K562 (cell line): ENCODE measurements around the gene DOCK8. TPM values are rescaled to one million over a fixed set of nuclear protein-coding genes. Genes with fewer than 3 reads are reported as not detected.
A peak's percentile ranks its signal among the peaks of the same experiment; 100 is the strongest.

Experiments used
- DMBX1 ChIP-seq: fragments of 250-450 bp; sonication (Bioruptor Pico); IDR thresholded peaks from 2 replicates; pipeline ENCODE4 v1.8.0; 2022; ENCODE audit warnings: inconsistent platforms, mild to moderate bottlenecking, moderate library complexity, borderline replicate concordance
- ETV5 ChIP-seq: sonication (generic); formaldehyde crosslinking; IDR thresholded peaks from 2 replicates; pipeline ENCODE4 v1.4.0; 2020; ENCODE audit warnings: low read depth, mild to moderate bottlenecking, missing genetic modification reagents
- HMG20A ChIP-seq: fragments of 450-650 bp; formaldehyde crosslinking; conservative IDR thresholded peaks from 2 replicates; pipeline ENCODE4 v1.4.0; 2020; ENCODE audit warnings: mild to moderate bottlenecking, mixed read lengths
- MAFF ChIP-seq: IDR thresholded peaks from 2 replicates; pipeline ENCODE4 v1.6.1; 2012; ENCODE audit warnings: low read length, improper control_type of control experiment
- SAFB ChIP-seq: fragments of 200-400 bp; formaldehyde crosslinking; IDR thresholded peaks from 2 replicates; pipeline ENCODE4 v1.6.1; 2017; ENCODE audit warnings: low read depth, low read length, borderline replicate concordance
- ZNF184 ChIP-seq: sonication (generic); formaldehyde crosslinking; IDR thresholded peaks from 2 replicates; pipeline ENCODE4 v1.5.0; 2020; ENCODE audit warnings: missing genetic modification reagents
- ZNF224 ChIP-seq: sonication (generic); formaldehyde crosslinking; IDR thresholded peaks from 2 replicates; pipeline ENCODE4 v1.8.0; 2022; ENCODE audit warnings: mild to moderate bottlenecking, missing genetic modification reagents
- ZNF76 ChIP-seq: fragments of 250-450 bp; sonication (Bioruptor Pico); IDR thresholded peaks from 2 replicates; pipeline ENCODE4 v1.4.0; 2020; ENCODE audit warnings: mild to moderate bottlenecking, moderate library complexity, borderline replicate concordance
- polyA plus RNA-seq, 8 experiments: library from polyadenylated mRNA; depleted of rRNA in 4 of 8; stranded (reverse) in 5 of 8; unstranded in 3 of 8; fragments of >200 nt; fragmentation: Nextera tagmentation in 2 of 8; fragmentation: Illumina TruSeq in 1 of 8; extraction: Ambion mirVana in 2 of 8; extraction: Trizol in 1 of 8; gene quantifications; 2 replicates each; pipeline versions ENCODE4 v1.2.1 to v1.2.3, GENCODE V29; 2011 to 2014; ENCODE audit warnings: inconsistent platforms in 1 of 8, missing spikeins in 1 of 8
- total RNA-seq, 7 experiments: library from RNA; depleted of rRNA in 6 of 7; stranded (reverse); fragments of >200 nt in 6 of 7; fragmentation: Illumina TruSeq in 2 of 7; extraction: Trizol in 2 of 7; gene quantifications; 2 replicates each; pipeline versions ENCODE4 v1.2.1 to v1.2.3, GENCODE V29; 2011 to 2021; ENCODE audit warnings: low replicate concordance in 1 of 7
- TF ChIP-seq, protein P1 (sequence below): fragments of 450-650 bp; formaldehyde crosslinking; conservative IDR thresholded peaks from 2 replicates; pipeline ENCODE4 v1.4.0; 2022; ENCODE audit warnings: mild to moderate bottlenecking, missing genetic modification characterization
- TF ChIP-seq, protein P2 (sequence below), 2 experiments: fragments of 250-450 bp in 1 of 2; fragments of 450-650 bp in 1 of 2; sonication (Bioruptor Pico) in 1 of 2; IDR thresholded peaks; 2 replicates each; pipeline versions ENCODE4 v1.6.1 to v1.8.0; 2016 to 2021; ENCODE audit warnings: mild to moderate bottlenecking in 2 of 2, moderate library complexity in 2 of 2, missing compliant biosample characterization in 1 of 2, missing genetic modification characterization in 1 of 2
- TF ChIP-seq, protein P3 (sequence below): fragments of 450-650 bp; IDR thresholded peaks from 2 replicates; pipeline ENCODE4 v1.6.1; 2016; ENCODE audit warnings: mild to moderate bottlenecking
- TF ChIP-seq, protein P4 (sequence below): fragments of 450-650 bp; IDR thresholded peaks from 2 replicates; pipeline ENCODE4 v1.6.1; 2017; ENCODE audit warnings: antibody characterized with exemption
- TF ChIP-seq, protein P5 (sequence below): fragments of 250-450 bp; sonication (Bioruptor Pico); IDR thresholded peaks from 2 replicates; pipeline ENCODE4 v1.5.0; 2021; ENCODE audit warnings: mild to moderate bottlenecking, borderline replicate concordance

Gene DOCK8
- total and polyA plus RNA-seq, 9 of the 15 experiments (the other 6 are each of a cell fraction or from before 2014, with no cell fraction given): 14.4 to 53.8 (median 25.1) TPM

DNA sequence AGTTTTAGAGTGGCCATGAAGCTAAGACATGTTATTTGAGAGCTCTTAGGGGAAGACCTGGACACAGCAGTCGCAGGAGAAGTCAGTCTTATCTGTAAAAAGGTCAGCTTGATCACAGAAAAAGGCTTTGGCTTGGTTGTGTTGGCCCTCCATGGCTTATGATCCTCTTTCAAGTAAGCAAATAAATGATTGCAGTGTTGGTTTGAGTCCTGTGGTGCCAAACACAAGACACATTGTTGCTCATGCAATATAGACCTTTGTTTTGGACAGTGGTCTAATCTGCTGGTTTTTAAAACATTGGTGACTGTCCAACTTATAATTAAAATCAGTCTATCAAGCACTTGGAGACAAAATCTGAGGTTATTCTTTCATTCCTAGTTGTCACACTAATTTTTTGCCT lies 54.0 kb downstream of the DOCK8 start (continued):
- TF ChIP-seq, protein P1, sequence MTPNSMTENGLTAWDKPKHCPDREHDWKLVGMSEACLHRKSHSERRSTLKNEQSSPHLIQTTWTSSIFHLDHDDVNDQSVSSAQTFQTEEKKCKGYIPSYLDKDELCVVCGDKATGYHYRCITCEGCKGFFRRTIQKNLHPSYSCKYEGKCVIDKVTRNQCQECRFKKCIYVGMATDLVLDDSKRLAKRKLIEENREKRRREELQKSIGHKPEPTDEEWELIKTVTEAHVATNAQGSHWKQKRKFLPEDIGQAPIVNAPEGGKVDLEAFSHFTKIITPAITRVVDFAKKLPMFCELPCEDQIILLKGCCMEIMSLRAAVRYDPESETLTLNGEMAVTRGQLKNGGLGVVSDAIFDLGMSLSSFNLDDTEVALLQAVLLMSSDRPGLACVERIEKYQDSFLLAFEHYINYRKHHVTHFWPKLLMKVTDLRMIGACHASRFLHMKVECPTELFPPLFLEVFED: no peak
- no peak for TF ChIP-seq ZNF184 (CRISPR knock-in tag)
- TF ChIP-seq, protein P2, sequence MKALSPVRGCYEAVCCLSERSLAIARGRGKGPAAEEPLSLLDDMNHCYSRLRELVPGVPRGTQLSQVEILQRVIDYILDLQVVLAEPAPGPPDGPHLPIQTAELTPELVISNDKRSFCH (CRISPR knock-in tag; IDR thresholded peaks at IDR 0.05): no peak
- TF ChIP-seq, protein P2 (tag; IDR thresholded peaks at IDR 0.05): 0 out of 2 replicates have a peak, but pooled peaks have one; percentile 30
- TF ChIP-seq ETV5 (CRISPR knock-in tag): no peak
- TF ChIP-seq ZNF76 (CRISPR knock-in tag): no peak
- TF ChIP-seq ZNF224 (CRISPR knock-in tag): no peak
- TF ChIP-seq, protein P3, sequence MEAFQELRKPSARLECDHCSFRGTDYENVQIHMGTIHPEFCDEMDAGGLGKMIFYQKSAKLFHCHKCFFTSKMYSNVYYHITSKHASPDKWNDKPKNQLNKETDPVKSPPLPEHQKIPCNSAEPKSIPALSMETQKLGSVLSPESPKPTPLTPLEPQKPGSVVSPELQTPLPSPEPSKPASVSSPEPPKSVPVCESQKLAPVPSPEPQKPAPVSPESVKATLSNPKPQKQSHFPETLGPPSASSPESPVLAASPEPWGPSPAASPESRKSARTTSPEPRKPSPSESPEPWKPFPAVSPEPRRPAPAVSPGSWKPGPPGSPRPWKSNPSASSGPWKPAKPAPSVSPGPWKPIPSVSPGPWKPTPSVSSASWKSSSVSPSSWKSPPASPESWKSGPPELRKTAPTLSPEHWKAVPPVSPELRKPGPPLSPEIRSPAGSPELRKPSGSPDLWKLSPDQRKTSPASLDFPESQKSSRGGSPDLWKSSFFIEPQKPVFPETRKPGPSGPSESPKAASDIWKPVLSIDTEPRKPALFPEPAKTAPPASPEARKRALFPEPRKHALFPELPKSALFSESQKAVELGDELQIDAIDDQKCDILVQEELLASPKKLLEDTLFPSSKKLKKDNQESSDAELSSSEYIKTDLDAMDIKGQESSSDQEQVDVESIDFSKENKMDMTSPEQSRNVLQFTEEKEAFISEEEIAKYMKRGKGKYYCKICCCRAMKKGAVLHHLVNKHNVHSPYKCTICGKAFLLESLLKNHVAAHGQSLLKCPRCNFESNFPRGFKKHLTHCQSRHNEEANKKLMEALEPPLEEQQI: no peak
- TF ChIP-seq SAFB: no peak
- peak; percentile 37; the same call in 1 of the 2 replicates for TF ChIP-seq DMBX1 (CRISPR knock-in tag)
- no peak for TF ChIP-seq MAFF
- TF ChIP-seq, protein P4, sequence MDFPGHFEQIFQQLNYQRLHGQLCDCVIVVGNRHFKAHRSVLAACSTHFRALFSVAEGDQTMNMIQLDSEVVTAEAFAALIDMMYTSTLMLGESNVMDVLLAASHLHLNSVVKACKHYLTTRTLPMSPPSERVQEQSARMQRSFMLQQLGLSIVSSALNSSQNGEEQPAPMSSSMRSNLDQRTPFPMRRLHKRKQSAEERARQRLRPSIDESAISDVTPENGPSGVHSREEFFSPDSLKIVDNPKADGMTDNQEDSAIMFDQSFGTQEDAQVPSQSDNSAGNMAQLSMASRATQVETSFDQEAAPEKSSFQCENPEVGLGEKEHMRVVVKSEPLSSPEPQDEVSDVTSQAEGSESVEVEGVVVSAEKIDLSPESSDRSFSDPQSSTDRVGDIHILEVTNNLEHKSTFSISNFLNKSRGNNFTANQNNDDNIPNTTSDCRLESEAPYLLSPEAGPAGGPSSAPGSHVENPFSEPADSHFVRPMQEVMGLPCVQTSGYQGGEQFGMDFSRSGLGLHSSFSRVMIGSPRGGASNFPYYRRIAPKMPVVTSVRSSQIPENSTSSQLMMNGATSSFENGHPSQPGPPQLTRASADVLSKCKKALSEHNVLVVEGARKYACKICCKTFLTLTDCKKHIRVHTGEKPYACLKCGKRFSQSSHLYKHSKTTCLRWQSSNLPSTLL: no peak
- TF ChIP-seq, protein P5, sequence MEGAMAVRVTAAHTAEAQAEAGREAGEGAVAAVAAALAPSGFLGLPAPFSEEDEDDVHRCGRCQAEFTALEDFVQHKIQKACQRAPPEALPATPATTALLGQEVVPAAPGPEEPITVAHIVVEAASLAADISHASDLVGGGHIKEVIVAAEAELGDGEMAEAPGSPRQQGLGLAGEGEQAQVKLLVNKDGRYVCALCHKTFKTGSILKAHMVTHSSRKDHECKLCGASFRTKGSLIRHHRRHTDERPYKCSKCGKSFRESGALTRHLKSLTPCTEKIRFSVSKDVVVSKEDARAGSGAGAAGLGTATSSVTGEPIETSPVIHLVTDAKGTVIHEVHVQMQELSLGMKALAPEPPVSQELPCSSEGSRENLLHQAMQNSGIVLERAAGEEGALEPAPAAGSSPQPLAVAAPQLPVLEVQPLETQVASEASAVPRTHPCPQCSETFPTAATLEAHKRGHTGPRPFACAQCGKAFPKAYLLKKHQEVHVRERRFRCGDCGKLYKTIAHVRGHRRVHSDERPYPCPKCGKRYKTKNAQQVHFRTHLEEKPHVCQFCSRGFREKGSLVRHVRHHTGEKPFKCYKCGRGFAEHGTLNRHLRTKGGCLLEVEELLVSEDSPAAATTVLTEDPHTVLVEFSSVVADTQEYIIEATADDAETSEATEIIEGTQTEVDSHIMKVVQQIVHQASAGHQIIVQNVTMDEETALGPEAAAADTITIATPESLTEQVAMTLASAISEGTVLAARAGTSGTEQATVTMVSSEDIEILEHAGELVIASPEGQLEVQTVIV (CRISPR knock-in tag): no peak
- no peak for TF ChIP-seq HMG20A (CRISPR knock-in tag)
